Epithelial cell of proximal tubule (primary cell): ENCODE data around the gene TTC12. TPM values are rescaled to one million over a fixed set of nuclear protein-coding genes. Genes with fewer than 3 reads are reported as not detected.

Source experiments
- DNase-seq: peaks from one replicate; pipeline ENCODE4 v3.0.0-alpha.2; 2011; ENCODE audit warnings: low read depth
- H3K4me3 ChIP-seq: 2 replicates; pipeline ENCODE4 v1.5.1; 2011; ENCODE audit warnings: low read depth, mild to moderate bottlenecking, low read length
- total RNA-seq: library from RNA; depleted of rRNA; stranded (reverse); fragments of >200 nt; gene quantifications from 2 replicates; pipeline ENCODE4 v1.2.3, GENCODE V29; 2015
- TF ChIP-seq, protein P1 (sequence below): conservative IDR thresholded peaks from 2 replicates; pipeline ENCODE4 v1.5.1; 2012; ENCODE audit warnings: low read depth, mild to moderate bottlenecking, low read length

TTC12 gene
- 6.9 and 8.4 TPM in 2 replicates for total RNA-seq

GRCh38 chr11:113314389-113315301, at the start of gene TTC12:
TSS of gene TTC12 (plus strand) at chr11:113314583. CDS start at chr11:113316258, 1,675 bp downstream.
- peak within 1 kb of the TSS; percentile 92 for H3K4me3 ChIP-seq
- TF ChIP-seq, protein P1, sequence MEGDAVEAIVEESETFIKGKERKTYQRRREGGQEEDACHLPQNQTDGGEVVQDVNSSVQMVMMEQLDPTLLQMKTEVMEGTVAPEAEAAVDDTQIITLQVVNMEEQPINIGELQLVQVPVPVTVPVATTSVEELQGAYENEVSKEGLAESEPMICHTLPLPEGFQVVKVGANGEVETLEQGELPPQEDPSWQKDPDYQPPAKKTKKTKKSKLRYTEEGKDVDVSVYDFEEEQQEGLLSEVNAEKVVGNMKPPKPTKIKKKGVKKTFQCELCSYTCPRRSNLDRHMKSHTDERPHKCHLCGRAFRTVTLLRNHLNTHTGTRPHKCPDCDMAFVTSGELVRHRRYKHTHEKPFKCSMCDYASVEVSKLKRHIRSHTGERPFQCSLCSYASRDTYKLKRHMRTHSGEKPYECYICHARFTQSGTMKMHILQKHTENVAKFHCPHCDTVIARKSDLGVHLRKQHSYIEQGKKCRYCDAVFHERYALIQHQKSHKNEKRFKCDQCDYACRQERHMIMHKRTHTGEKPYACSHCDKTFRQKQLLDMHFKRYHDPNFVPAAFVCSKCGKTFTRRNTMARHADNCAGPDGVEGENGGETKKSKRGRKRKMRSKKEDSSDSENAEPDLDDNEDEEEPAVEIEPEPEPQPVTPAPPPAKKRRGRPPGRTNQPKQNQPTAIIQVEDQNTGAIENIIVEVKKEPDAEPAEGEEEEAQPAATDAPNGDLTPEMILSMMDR: no peak
- DNase-seq: peak; percentile 26

DNA sequence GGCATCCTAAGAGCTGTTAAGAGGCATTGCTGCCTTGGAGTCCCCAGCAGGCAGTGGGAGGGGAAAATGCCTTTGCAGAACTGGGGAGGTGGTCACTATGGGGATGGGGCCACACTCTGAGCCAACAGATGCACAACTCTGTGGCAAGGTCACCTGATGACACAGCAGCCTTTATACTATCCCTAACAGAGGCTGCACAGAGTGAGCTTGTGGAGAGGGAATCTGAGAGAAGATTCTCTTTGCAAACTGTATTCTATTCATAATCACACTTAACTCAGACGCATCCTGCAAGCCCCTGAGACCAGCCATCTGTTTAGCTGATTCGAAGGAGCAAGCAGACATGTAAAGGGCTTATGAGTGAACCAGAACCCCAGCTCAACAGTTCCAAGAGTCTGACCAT, 49.0 kb upstream of the TTC12 start:
- no peak overlapping the region for H3K4me3 ChIP-seq
- DNase-seq: no peak
- TF ChIP-seq, protein P1: no peak

- TF ChIP-seq, protein P1: no peak
- H3K4me3 ChIP-seq: no peak overlapping the region
- DNase-seq: no peak
These were observed 46.9 kb upstream of the TTC12 start for GRCh38 chr11:113267493-113267892.

DNA sequence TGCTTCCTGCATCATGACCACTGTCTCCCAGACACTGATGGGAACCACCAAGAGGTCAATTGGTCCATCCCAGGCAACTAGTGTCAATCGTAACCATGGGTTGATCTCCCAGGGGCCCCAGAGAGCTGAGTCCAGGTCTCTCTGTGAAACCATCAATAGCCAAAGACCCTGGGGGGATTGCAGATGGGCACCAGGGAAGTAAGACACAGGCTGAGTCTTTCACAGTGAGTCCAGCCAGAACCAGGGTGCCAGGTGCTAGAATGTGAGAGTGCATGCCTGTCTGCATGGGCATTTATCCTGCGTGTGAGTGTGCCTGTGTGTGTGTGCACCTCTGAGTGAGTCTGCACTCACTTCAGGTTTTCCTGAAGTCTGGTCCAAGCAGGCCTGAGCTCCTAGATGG, 45.3 kb upstream of the TTC12 start:
- TF ChIP-seq, protein P1: no peak
- no peak for DNase-seq
- H3K4me3 ChIP-seq: no peak overlapping the region

- no peak for DNase-seq
- H3K4me3 ChIP-seq: no peak overlapping the region
- TF ChIP-seq, protein P1: no peak
These were observed 44.7 kb upstream of the TTC12 start for GRCh38 chr11:113269636-113270035.

DNA sequence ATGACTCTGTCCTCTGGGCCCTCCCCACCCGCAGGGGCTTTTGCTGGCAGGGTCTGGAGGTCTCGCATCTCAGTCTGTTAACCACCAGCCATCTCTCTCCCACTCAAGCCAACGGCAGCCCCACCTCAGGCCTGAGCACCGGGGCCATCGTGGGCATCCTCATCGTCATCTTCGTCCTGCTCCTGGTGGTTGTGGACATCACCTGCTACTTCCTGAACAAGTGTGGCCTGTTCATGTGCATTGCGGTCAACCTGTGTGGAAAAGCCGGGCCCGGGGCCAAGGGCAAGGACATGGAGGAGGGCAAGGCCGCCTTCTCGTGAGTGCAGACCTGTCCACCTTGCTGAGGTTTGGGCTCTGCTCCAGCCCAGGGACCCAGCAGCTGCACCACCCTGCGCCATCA, 44.3 kb upstream of the TTC12 start:
- TF ChIP-seq, protein P1: no peak
- no peak overlapping the region for H3K4me3 ChIP-seq
- DNase-seq: no peak
